ENCODE data around the gene COL25A1.

Gene COL25A1

DNA sequence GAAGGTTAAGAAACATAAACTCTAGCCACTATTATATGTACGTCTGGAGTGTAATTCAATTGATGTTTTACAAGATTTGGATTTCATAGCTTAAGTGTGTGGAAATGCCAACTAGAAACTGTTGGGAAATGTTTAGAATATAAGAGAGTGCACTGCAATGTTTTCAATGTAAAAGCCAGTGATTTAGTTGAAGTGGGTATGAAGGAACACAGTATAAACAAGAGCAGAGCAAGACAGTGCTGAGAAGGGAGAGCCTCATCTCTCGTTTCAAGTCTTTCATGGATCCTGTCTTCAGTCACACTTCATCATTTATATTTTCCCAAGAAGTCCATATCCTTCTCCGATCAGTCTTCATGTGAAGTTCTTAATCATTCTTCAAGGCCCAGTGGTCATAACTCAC lies 375.7 kb downstream of the COL25A1 start:
- no peak for DNase-seq (ENCODE audit: low read depth in 1 of 2, low spot score in 1 of 2)
- no peak for TF ChIP-seq JUND (IDR thresholded peaks at IDR 0.05; ENCODE audit: low read depth)
- in situ Hi-C loops (cut with HindIII; ENCODE audit: low pct_unique_long_range_greater_than_20kb, low sequenced_read_pairs): no loop called here

DNA sequence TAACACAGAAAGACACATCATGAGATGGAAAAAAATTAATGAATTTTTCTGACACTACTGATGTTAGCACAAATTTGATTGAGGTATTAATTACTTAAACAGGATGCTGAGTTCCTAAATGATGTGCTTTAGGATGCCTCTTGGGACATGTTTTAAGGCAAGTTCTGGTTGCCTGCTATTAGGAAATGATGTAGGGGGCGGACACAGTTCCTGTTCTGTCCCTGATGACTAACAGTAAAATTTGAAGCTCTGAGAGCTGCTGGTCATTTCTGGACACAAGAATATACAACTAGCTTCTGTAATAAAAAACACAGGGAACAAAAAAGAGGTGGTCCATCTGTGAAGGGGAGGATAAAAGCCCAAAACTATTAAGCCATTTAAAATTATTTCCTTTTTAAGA lies 376.4 kb downstream of the COL25A1 start:
- in situ Hi-C loops (cut with HindIII; ENCODE audit: low pct_unique_long_range_greater_than_20kb, low sequenced_read_pairs): no loop called here
- DNase-seq (ENCODE audit: low read depth in 1 of 2, low spot score in 1 of 2): no peak
- no peak for TF ChIP-seq JUND (IDR thresholded peaks at IDR 0.05; ENCODE audit: low read depth)

DNA sequence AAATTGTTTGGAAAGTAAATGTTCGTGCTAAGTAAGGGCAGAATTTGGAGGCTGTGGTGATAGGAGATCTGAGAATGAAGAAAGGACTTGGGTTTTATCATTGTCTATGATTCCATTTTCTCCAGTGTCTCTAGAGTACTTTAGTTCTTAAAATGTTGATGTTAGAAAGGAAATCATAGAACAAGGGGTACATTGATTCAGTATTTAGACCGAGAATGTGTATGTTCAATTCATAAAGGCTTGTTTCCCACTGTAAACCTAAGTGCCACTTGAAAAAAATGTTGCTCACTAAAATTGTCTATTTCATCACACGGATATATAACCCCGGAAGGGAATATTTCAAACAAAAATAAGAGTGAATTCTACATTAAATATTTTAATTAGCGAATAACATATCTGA lies 380.3 kb downstream of the COL25A1 start:
- no peak for TF ChIP-seq JUND (IDR thresholded peaks at IDR 0.05; ENCODE audit: low read depth)
- no peak for DNase-seq (ENCODE audit: low read depth in 1 of 2, low spot score in 1 of 2)
- in situ Hi-C loops (cut with HindIII; ENCODE audit: low pct_unique_long_range_greater_than_20kb, low sequenced_read_pairs): no loop called here

DNA sequence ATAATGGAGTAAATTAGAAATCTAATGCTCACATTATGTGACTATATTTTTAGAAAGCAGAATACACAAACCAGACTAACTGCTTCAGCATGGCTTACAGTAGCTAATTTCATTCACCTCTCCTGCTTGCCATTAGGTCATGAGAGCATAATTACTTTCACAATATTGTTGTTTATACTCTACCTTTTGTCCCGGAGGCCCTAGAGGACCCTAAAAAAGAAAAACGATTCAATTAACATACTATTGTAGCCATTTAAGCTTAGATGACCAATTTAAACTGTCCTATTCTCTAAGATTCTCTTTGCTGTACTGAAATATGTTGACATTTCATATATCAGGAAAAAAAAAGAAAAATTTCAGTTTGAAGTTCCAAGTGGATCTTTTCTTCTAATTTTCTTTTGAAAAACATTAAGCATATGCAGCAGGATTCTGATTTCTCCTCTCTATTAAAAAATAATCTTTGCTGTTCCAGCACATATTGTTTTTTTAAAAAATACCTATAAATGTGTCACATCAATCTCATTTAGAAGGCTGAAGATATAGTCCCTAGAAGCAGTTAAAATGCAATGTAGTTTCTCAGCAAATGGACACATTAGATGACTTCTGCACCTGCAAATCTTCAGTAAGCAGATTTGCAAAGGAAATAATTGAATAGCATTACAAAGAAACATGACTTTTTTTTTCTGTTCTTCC lies 381.9 kb downstream of the COL25A1 start:
- TF ChIP-seq JUND (IDR thresholded peaks at IDR 0.05; ENCODE audit: low read depth): no peak
- in situ Hi-C loops (cut with HindIII; ENCODE audit: low pct_unique_long_range_greater_than_20kb, low sequenced_read_pairs): no loop called here
- DNase-seq (ENCODE audit: low read depth in 1 of 2, low spot score in 1 of 2): no peak

DNA sequence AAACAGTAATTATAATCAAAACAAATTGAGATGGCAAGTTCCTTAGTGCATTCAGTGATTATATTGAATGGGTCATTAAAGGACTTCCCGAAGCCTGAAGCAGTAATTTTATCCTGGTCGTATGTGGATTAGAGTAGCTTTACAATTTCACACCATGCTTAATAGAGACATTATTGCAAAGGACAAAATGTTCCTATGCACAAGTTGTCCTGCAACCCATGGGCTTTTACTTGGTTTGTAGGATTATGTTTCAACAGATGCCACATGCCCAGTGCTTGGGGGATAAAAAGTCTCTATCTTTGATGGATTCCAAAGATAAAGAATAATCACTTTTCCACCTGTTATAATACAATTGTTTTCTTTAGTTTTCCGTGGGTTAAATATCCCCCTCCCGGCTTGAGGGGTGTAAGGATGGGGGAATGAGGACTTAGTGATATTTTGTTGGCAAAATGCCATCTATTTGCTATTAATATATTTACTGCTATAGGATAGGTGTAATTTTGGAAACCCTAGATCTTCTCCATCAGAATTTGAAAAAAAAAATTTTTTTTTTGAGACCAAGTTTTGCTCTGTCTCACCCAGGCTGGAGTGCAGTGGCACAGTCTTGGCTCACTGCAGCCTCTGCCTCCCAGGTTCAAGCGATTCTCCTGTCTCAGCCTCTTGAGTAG lies 383.1 kb downstream of the COL25A1 start:
- DNase-seq (ENCODE audit: low read depth in 1 of 2, low spot score in 1 of 2): no peak
- in situ Hi-C loops (cut with HindIII; ENCODE audit: low pct_unique_long_range_greater_than_20kb, low sequenced_read_pairs): no loop called here
- no peak for TF ChIP-seq JUND (IDR thresholded peaks at IDR 0.05; ENCODE audit: low read depth)

DNA sequence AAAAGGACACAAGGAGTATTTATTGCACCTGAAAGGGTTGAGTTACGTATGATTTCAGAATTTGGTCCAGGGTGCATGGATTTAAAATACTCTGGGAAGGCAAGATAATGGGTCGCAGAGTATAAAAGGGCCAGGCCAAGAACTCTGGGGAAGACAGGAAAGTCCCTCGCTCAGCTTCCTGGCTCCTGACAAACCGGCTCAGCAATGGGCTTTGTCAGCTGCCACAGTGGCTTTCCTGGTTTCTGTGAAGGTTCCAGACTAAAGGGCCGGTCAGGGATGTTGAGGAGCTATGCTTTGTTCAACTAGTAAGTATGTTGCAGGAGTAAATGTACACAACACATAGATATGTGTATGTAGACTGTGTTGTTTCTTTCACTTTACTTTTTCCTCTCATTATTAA lies 385.2 kb downstream of the COL25A1 start:
- no peak for TF ChIP-seq JUND (IDR thresholded peaks at IDR 0.05; ENCODE audit: low read depth)
- peak in 1 of 2 experiments; percentile 14 for DNase-seq (ENCODE audit: low read depth in 1 of 2, low spot score in 1 of 2)
- in situ Hi-C loops (cut with HindIII; ENCODE audit: low pct_unique_long_range_greater_than_20kb, low sequenced_read_pairs): no loop called here

DNA sequence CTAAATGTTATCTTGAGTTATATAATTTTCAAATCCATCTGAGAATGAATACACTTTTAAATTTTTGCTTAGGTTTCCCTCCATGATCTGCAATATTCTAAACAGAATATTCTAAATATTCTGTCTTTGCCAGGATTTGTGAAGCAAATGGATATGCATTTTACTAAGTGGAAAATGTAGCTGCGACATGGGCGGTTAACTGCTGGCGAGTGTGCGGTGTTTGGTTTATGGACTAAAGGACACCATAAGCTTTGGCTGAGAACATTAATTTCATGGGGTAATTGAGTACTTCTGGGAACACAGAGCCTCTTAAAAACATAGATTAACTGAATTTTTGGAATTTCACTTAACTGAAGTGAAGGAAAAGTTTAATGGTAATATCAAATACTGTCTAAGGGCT lies 385.8 kb downstream of the COL25A1 start:
- no peak for TF ChIP-seq JUND (IDR thresholded peaks at IDR 0.05; ENCODE audit: low read depth)
- in situ Hi-C loops (cut with HindIII; ENCODE audit: low pct_unique_long_range_greater_than_20kb, low sequenced_read_pairs): no loop called here
- DNase-seq (ENCODE audit: low read depth in 1 of 2, low spot score in 1 of 2): no peak

DNA sequence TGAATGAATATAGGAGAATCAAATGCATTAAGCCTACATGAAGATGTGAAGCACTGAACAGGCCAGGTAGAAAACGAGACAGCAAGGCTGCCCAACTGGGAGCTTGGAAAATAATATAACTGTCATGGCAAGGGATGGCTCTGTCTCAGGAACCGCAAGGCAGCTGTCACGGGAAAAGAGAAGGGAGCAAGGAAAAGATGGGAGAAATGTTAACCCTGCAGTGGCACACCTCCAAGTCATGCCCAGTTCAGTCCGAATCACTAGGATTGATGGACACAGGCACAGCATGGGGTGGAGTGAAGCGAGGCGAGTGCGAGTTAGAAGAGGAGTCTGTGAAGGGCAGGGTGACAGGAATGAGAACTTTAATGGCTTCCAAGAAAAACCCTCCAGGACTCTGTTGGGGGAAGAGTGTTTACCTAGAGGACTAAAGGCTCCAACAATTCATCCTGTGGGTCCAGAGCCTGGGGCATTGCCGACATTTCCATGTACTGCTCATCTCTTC lies 395.5 kb downstream of the COL25A1 start:
- no peak for TF ChIP-seq JUND (IDR thresholded peaks at IDR 0.05; ENCODE audit: low read depth)
- in situ Hi-C loops (cut with HindIII; ENCODE audit: low pct_unique_long_range_greater_than_20kb, low sequenced_read_pairs): no loop called here
- DNase-seq (ENCODE audit: low read depth in 1 of 2, low spot score in 1 of 2): no peak

DNA sequence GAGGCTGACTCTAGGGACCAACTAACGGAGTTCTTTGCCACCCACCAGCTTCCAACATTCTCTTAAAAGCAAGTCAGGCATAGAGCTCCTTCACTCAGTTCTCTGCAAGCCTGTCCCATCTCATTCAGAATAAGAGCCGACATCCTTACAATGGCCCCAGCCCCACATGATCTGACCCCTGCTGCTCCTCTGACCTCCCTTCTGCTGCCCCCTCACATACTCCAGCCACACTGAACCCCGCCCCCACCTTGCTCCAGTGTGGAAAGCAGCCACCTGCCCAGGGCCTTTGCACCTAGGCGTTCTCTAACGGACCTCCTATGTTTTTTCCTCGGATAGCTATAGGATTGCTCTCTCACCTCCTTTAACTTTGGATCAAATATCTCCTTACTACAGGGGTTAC lies 396.5 kb downstream of the COL25A1 start:
- DNase-seq (ENCODE audit: low read depth in 1 of 2, low spot score in 1 of 2): no peak
- TF ChIP-seq JUND (IDR thresholded peaks at IDR 0.05; ENCODE audit: low read depth): no peak
- in situ Hi-C loops (cut with HindIII; ENCODE audit: low pct_unique_long_range_greater_than_20kb, low sequenced_read_pairs): no loop called here

DNA sequence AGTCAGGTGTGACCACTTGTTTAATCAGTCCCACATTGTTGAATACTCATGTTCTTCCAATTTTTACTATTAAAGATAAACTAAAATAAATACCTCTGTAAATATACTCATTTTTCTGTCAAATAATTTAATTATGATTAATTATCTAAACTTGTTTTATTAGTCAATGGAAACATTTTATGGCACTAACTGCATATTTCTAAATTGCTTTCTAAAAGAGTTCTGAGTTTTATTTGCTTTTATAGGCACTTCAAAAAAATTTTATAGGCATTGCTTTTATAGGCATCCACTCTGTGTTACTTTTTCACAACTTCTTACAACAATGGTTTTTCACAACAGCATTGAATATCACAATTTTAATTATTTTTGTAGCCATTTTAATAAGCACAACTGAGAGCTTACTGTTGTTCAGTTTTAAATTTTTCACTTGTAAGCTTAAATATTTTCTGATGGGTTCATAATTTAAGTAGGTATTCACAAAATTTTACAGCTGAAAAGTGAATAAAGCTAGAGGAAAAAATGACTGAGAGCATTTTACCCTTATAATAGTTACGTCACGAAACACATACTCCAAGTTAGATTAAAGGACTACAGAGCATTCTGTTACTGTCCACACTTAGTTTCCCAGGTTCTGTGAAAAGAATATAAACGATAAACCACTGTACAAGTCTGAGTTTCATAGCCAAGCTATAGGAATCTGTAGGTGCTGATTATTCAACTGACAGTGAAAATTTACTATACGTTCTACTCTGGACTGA lies 398.8 kb downstream of the COL25A1 start:
- no peak for DNase-seq (ENCODE audit: low read depth in 1 of 2, low spot score in 1 of 2)
- in situ Hi-C loops (cut with HindIII; ENCODE audit: low pct_unique_long_range_greater_than_20kb, low sequenced_read_pairs): no loop called here

DNA sequence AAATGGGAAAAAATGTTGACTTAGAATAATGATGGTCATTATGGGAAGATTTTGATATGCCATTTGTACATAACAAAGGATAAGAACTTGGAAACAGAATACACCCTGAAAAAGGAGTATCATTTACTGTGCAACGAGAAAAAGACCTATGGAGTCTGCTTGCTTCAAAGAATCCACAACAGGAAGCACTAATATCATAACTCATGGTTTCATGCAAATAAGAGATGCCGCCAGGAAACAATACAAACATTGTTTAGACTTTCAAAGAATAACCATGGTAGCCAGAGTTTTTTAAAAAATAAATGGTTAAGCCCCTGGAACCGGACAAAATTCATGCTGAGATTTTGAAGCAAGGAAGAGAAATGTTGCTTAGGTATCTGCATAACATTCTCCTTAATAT lies 399.7 kb downstream of the COL25A1 start:
- TF ChIP-seq JUND (IDR thresholded peaks at IDR 0.05; ENCODE audit: low read depth): no peak
- DNase-seq (ENCODE audit: low read depth in 1 of 2, low spot score in 1 of 2): no peak
- in situ Hi-C loops (cut with HindIII; ENCODE audit: low pct_unique_long_range_greater_than_20kb, low sequenced_read_pairs): no loop called here

More for the DNA sequence above, 398.8 kb downstream of the COL25A1 start:
- TF ChIP-seq JUND (IDR thresholded peaks at IDR 0.05; ENCODE audit: low read depth): no peak

DNA sequence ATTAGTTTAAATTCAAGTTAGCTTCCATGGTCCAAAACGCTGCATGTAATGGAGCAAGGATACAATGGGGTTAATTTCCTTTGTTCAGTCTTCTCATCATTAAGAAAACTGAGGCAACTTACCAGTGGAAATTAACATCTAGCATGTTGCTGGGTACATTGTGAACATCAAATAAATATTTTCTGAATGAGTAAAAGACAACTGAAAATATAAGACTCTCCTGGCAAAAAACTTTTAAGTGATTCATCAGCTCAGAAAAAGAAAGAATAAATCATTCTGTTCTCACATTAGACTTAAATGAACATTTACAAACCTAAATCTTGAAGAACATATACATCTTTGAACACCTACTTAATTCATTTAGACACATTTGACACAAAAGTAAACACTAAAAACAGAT lies 401.2 kb downstream of the COL25A1 start:
- in situ Hi-C loops (cut with HindIII; ENCODE audit: low pct_unique_long_range_greater_than_20kb, low sequenced_read_pairs): no loop called here
- no peak for TF ChIP-seq JUND (IDR thresholded peaks at IDR 0.05; ENCODE audit: low read depth)
- no peak for DNase-seq (ENCODE audit: low read depth in 1 of 2, low spot score in 1 of 2)

DNA sequence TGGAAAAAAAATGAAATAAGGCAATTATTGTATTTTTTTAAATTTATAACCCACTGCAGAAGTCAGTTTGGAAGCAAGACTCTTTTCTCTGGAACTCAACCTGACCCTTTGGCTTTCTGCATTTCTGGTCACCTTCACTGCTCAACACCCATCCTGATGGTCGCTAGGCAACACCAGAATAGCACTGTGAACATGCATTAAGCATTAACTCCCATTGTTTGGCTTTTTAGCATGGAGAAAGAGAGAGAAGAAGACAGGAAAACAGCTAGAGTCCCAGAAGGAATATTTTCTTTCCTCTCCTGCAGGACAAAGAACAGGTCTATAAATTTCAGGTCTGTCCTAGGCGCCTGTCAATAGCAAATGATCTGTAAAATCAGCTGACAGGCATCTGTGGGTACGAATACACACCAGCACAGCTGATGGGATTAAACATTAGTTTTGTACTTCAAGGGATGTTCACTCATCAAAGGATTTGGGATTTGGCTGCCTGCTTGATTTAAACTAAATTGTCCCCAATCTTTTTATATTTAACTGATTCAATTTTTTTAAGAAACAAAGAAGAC lies 402.4 kb downstream of the COL25A1 start:
- no peak for TF ChIP-seq JUND (IDR thresholded peaks at IDR 0.05; ENCODE audit: low read depth)
- in situ Hi-C loops (cut with HindIII; ENCODE audit: low pct_unique_long_range_greater_than_20kb, low sequenced_read_pairs): no loop called here
- no peak for DNase-seq (ENCODE audit: low read depth in 1 of 2, low spot score in 1 of 2)

All from T47D (cell line).